ENCODE results near the gene ANKRD40CL.

Gene ANKRD40CL

DNA sequence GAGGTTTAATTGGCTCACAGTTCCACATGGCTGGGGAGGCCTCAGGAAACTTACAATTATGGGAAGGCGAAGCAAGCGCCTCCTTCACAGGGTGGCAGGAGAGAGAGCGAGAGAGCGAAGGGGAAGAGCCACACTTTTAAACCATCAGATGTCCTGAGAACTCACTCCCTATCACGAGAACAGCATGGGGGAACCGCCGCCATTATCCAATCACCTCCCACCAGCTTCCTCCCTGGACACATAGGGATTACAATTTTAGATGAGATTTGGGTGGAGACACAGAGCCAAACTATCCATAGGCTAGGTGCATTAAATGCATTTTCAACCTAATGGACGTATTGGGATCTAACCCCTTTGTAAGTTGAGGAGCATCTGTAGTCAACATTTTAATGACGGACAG is 54.7 kb downstream of the ANKRD40CL start:
- ATAC-seq, result no peak

More for the DNA sequence above, 54.7 kb downstream of the ANKRD40CL start:
- no peak for DNase-seq

Measured in stimulated activated naive CD8-positive, alpha-beta T cell treated with anti-CD3 and anti-CD28 coated beads, Interleukin-15, Interleukin-2, amounts not matched to agents 100 U/mL and 50 U/mL, for 24 hours (primary cell).